Measurements from ENCODE around the gene IGFALS. TPM values are rescaled to one million over a fixed set of nuclear protein-coding genes. Genes with fewer than 3 reads are reported as not detected.

The IGFALS gene
- total RNA-seq, 3 donors from 2014 or later: 0.51 to 1.9 (median 1.8) TPM

- TF ChIP-seq CTCF (IDR thresholded peaks at IDR 0.05): no peak
- intact Hi-C loops (cut with DNase I, micrococcal nuclease): no loop called here
- no peak for DNase-seq
- no peak for ATAC-seq
- Histone ChIP-seq H3K36me3 (ENCODE audit: low read depth) (no peaks in the 10 kb centered on the region), H3K4me1 (ENCODE audit: low read depth) (no peaks in the 10 kb centered on the region), H3K9me3 (no peaks in the 10 kb centered on the region), H3K4me3 (no peak overlapping the region)
These were observed 3.3 kb downstream of the IGFALS start for GRCh38 chr16:1790261-1790610.

GRCh38 chr16:1789643-1790045 is 3.9 kb downstream of the IGFALS start:
- intact Hi-C loops (cut with DNase I, micrococcal nuclease): no loop called here
- no peak for ATAC-seq

DNA sequence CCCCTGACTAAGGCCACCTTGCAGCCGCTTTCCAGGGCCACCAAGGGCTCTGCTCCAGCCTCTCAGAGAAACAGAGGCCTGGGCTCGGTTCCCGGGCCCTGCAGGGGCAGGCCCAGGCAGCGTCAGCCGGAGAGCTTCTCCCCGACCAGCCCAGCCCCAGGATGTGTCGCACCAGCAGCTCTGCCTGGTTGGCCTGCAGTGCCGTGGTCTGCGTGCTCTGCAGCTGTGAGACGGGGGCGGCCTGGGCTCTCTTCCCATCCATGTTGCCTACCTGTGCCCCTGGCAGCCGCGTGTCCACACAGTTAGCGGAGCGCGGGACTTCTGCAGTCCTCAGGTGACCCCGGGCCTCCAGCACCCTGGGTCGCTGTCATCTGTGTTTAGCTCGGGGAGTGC is 4.8 kb downstream of the IGFALS start:
- DNase-seq (no peak), ATAC-seq (no peak)
- intact Hi-C loops (cut with DNase I, micrococcal nuclease): no loop called here
- no peaks in the 10 kb centered on the region for H3K36me3 ChIP-seq (ENCODE audit: low read depth)
- no peaks in the 10 kb centered on the region for H3K9me3 ChIP-seq
- TF ChIP-seq CTCF (IDR thresholded peaks at IDR 0.05): no peak
- H3K4me3 ChIP-seq: no peak overlapping the region
- H3K4me1 ChIP-seq (ENCODE audit: low read depth): peaks cover 6% of the 10 kb centered on the region

More at GRCh38 chr16:1789643-1790045, 3.9 kb downstream of the IGFALS start:
- Histone ChIP-seq H3K36me3 (ENCODE audit: low read depth) (no peaks in the 10 kb centered on the region), H3K4me1 (ENCODE audit: low read depth) (no peaks in the 10 kb centered on the region), H3K9me3 (no peaks in the 10 kb centered on the region), H3K4me3 (no peak overlapping the region)
- peak in 1 of 3 donors; percentile 39 for DNase-seq
- no peak for TF ChIP-seq CTCF (IDR thresholded peaks at IDR 0.05)

GRCh38 chr16:1788095-1788707 is 5.3 kb downstream of the IGFALS start:
- no peak for ATAC-seq
- Histone ChIP-seq H3K36me3 (ENCODE audit: low read depth) (no peaks in the 10 kb centered on the region), H3K9me3 (no peaks in the 10 kb centered on the region), H3K4me3 (no peak overlapping the region), H3K4me1 (ENCODE audit: low read depth) (peaks cover 6% of the 10 kb centered on the region)
- no peak for TF ChIP-seq CTCF (IDR thresholded peaks at IDR 0.05)
- intact Hi-C loops (cut with DNase I, micrococcal nuclease): no loop called here
- peak in 1 of 3 donors; percentile 23 for DNase-seq

DNA sequence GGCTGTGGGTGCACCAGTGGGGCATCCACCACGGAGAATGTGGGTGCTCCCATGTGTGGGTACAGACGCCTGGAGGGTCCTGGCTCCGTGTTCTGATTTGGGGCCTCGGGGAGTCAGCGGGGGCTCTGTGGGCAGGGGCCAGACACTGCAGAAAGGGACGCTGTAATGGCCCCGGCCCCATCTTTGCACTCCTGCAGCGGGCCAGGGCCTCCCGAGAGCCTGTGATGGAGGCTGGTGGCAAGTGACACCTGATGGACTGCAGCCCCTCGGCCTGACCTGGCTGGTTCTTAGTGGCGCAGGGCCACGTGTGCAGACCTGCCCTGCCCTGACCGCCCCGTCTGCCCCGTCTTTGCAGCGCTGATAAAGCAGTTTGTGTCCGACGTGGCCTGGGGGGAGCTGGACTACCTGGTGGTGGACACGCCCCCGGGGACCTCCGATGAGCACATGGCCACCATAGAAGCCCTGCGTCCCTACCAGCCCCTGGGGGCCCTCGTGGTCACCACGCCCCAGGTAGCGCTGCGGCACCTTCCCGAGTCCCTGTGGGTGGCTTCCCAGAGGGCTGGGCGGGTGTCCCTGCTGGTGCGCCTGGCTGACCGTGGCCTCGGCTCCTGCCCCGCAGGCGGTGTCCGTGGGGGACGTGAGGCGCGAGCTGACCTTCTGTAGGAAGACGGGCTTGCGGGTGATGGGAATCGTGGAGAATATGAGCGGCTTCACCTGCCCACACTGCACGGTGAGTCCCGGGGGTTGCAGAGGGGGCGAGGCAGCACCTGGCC is 6.0 kb downstream of the IGFALS start:
- H3K9me3 ChIP-seq: no peaks in the 10 kb centered on the region
- H3K36me3 ChIP-seq (ENCODE audit: low read depth): peaks cover 2% of the 10 kb centered on the region
- H3K4me3 ChIP-seq: no peak overlapping the region
- intact Hi-C loops (cut with DNase I, micrococcal nuclease): no loop called here
- DNase-seq (peak in 1 of 3 donors; percentile 22), ATAC-seq (no peak)
- TF ChIP-seq CTCF (IDR thresholded peaks at IDR 0.05): no peak
- H3K4me1 ChIP-seq (ENCODE audit: low read depth): peaks cover 8% of the 10 kb centered on the region
